Activated T-cell treated with anti-CD3 and anti-CD28 coated beads, Interleukin-2, amount 50 U/mL, for 72 hours (primary cell): ENCODE results near the gene ATP8B3. TPM values are rescaled to one million over a fixed set of nuclear protein-coding genes. Genes with fewer than 3 reads are reported as not detected.

Source experiments
- ATAC-seq, 2 donors: fragments of 150-1000 bp; cut with Tn5 transposase; replicated peaks in 1 of 2; 2 replicates each; pipeline ENCODE4 v1.10.0; 2021; ENCODE audit warnings: moderate library complexity in 2 of 2, mild to moderate bottlenecking in 1 of 2
- DNase-seq, 2 donors: peaks; one replicate each; pipeline ENCODE4 v3.0.0; 2021 to 2022; ENCODE audit warnings: mixed read lengths in 1 of 2
- H3K27ac Mint-ChIP-seq: one replicate; pipeline ENCODE4 v1.8.0; 2022; ENCODE audit warnings: mild to moderate bottlenecking, moderate library complexity, mixed read lengths
- H3K27me3 Mint-ChIP-seq: one replicate; pipeline ENCODE4 v1.8.0; 2022; ENCODE audit warnings: low read depth, mixed read lengths
- H3K36me3 Mint-ChIP-seq, 2 donors: one replicate each; pipeline ENCODE4 v1.8.0; 2022; ENCODE audit warnings: mixed read lengths in 2 of 2, mild to moderate bottlenecking in 1 of 2; ENCODE audit not compliant: insufficient read depth in 2 of 2
- H3K4me1 Mint-ChIP-seq: one replicate; pipeline ENCODE4 v1.8.0; 2022; ENCODE audit warnings: low read depth, mixed read lengths
- H3K4me3 Mint-ChIP-seq, 2 donors: one replicate each; pipeline ENCODE4 v1.8.0; 2022; ENCODE audit warnings: mild to moderate bottlenecking in 2 of 2, mixed read lengths in 2 of 2, moderate library complexity in 2 of 2
- H3K9me3 Mint-ChIP-seq, 2 donors: one replicate each; pipeline ENCODE4 v1.8.0; 2022; ENCODE audit warnings: mixed read lengths in 2 of 2
- total RNA-seq, 2 donors: library from RNA; stranded (reverse); gene quantifications; one replicate each; pipeline ENCODE4 v1.2.3, GENCODE V29; 2022

Gene ATP8B3, protein sequence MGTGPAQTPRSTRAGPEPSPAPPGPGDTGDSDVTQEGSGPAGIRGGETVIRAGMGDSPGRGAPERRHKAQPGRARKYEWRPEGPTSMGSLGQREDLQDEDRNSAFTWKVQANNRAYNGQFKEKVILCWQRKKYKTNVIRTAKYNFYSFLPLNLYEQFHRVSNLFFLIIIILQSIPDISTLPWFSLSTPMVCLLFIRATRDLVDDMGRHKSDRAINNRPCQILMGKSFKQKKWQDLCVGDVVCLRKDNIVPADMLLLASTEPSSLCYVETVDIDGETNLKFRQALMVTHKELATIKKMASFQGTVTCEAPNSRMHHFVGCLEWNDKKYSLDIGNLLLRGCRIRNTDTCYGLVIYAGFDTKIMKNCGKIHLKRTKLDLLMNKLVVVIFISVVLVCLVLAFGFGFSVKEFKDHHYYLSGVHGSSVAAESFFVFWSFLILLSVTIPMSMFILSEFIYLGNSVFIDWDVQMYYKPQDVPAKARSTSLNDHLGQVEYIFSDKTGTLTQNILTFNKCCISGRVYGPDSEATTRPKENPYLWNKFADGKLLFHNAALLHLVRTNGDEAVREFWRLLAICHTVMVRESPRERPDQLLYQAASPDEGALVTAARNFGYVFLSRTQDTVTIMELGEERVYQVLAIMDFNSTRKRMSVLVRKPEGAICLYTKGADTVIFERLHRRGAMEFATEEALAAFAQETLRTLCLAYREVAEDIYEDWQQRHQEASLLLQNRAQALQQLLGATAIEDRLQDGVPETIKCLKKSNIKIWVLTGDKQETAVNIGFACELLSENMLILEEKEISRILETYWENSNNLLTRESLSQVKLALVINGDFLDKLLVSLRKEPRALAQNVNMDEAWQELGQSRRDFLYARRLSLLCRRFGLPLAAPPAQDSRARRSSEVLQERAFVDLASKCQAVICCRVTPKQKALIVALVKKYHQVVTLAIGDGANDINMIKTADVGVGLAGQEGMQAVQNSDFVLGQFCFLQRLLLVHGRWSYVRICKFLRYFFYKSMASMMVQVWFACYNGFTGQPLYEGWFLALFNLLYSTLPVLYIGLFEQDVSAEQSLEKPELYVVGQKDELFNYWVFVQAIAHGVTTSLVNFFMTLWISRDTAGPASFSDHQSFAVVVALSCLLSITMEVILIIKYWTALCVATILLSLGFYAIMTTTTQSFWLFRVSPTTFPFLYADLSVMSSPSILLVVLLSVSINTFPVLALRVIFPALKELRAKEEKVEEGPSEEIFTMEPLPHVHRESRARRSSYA (N-terminal part only)
- 10 to 100 TPM; 12.1 to 12.8 TPM for total RNA-seq

DNA sequence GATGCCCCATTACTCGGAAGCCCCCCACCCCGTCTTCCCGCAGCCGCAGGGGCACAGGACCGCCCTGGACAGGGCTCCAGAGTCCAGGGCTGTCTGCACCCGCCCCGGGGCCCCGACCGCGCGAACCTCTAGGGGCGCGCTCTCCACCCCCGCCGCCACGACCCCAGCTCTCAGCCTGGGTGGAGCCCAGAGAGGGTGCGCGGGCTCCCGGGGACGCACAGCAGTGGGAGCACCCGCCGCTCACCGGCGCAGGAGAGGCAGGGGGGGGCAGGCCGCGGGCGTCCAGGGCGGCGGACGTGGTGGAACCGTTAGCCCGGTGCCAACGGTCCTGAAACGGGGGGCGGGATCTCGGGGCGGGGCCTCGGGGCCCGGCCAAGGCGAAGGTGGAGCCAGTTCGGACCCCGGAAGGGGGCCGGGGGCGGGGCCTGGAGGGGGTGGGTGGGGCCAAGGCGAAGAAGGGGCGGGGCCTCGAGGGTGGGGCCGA is at the start of gene ATP8B3:
Gene ATP8B3, minus strand, starts transcription at position 335 of the 484 bp plus-strand sequence. CDS start 540 bp downstream, outside the sequence.
- Mint-ChIP-seq H3K9me3 (no peaks in the 10 kb centered on the region), H3K4me3 (peak within 1 kb of the TSS; percentile 79 to 95), H3K27me3 (no peaks in the 10 kb centered on the region), H3K27ac (peak within 1 kb of the TSS; percentile 43), H3K36me3 (no peaks in the 10 kb centered on the region), H3K4me1 (peaks cover 17% of the 10 kb centered on the region)
- no peak for DNase-seq
- ATAC-seq, result peak; percentile 24 to 26

DNA sequence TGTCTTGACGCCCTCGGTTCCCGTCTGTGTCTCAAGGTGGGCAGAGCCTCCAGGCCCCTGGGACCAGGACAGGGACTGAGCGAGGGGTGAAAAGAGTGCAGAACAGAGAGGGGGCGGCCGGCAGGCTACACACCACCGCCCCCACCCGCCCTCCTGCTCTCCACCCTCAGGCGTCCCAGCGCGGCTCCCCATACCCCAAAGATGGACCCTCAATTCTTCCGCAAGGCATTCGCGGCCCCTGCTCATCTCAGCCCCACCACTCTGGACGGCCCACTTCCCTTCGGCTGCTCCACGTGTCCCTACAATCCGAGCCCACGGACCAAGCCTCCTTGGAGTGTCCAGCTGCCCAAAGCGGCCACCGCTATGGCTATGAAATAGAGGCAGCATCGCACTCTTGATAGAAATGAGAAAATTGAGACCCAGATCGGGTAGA is 49.5 kb upstream of the ATP8B3 start:
- peak overlapping the region; percentile 95 to 99 for H3K4me3 Mint-ChIP-seq
- peaks cover 0 to 1% of the 10 kb centered on the region in 2 donors for H3K36me3 Mint-ChIP-seq
- no peaks in the 10 kb centered on the region for H3K9me3 Mint-ChIP-seq
- DNase-seq (no peak), ATAC-seq (no peak)
- peak overlapping the region; percentile 34 for H3K27ac Mint-ChIP-seq
- peaks cover 35% of the 10 kb centered on the region for H3K4me1 Mint-ChIP-seq
- H3K27me3 Mint-ChIP-seq, result no peaks in the 10 kb centered on the region

DNA sequence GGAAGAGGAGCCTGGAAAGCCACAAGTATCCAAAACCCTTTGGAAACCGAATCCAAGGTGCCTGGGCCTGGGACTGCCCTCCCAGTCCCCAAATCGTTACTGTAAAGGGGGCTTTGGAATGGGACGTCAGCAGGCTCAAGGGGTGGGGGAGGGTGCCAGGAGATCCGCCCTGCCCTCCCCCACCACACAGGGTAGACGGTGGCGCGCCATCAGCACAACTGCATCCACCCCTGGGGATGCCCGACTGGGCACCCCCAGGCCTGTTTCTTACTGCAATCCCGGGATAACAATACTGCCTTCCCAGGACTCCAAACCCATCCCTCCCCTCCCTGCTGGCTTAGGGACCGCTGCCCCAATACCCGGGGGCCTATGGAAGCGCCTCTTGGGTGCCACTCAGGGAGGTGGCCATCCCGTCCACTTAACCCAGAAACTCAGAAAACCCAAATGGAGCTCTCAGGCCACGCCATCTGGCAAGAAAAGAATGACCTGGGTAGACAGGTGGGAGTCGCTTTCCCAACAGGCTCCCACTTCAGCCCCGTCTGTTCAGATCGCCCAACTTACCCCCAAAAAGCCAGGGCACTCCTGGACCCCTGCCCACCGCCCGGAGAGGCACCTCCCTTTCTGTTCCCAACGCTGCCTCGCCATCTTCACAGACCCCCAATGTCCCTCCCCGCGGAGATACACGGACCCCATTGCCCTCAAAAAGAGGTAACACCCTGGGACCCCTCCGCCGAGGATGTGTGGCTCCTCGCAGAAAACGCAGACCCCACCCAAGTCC is 48.9 kb upstream of the ATP8B3 start:
- Mint-ChIP-seq H3K36me3 (peaks cover 0 to 1% of the 10 kb centered on the region in 2 donors), H3K27ac (no peak overlapping the region), H3K9me3 (no peaks in the 10 kb centered on the region), H3K27me3 (no peaks in the 10 kb centered on the region), H3K4me1 (peaks cover 40% of the 10 kb centered on the region), H3K4me3 (peak overlapping the region; percentile 95 to 99)
- DNase-seq (no peak), ATAC-seq (no peak)

DNA sequence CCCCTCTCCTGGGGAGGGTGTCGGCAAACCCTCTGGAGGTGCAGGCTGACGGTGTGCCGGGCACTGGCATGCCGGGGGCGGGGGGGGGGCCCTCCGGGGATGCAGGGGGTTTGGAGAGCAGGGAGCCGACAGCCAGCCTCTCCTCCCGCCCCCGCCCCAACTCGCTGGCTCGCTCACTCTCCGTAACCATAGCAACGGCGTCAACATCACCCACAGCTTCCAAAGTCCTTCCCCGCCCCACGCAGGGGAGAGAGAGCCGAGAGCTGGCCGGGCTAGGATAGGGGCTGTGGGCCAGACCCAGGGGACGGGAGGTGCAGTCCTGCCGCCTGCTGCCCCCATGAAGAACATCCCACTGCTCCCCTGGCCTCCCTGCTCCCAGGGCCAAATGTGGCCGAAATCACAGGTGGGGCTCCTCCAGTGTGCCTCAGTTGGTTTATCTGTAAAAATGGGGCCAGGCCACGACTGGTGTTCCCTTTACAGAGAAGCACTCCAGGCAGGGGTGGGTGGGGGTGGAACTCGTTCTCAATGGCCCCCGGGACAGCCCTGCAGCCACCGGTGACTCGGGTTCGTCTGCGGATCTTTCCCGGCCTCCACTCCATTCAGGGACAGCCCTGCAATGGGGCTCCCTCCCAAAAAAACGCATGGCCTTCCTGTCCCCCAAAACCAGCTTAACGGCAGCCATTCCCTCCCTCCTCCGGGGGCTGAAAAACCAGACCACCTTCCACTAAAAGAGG is 48.1 kb upstream of the ATP8B3 start:
- Mint-ChIP-seq H3K4me3 (peak overlapping the region; percentile 40 to 99), H3K27ac (no peak overlapping the region), H3K27me3 (no peaks in the 10 kb centered on the region), H3K9me3 (no peaks in the 10 kb centered on the region), H3K4me1 (peaks cover 45% of the 10 kb centered on the region), H3K36me3 (peaks cover 0 to 1% of the 10 kb centered on the region in 2 donors)
- DNase-seq (peak; percentile 52 to 60), ATAC-seq (no peak)

DNA sequence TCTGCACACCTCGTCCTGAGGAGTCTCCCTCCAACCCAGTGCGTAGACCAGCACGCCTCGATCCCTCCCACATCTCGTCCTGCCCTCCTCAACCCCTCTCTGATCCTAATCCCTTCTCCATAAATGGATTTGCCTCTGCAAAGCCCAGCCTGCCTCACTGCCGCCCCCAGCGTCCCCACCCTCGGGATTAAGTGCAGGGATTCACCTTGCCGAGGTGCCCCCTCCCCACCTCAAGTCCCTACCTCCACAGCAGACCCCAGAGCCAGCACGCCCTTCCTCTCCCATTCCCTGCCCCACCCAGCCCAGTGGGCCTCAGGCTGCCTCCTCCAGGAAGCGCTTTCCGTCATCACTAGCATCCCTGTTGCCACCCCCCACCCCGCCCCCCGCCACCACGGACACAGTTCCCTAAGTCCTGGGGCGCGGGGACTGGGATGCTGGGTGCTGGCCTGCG is 47.3 kb upstream of the ATP8B3 start:
- H3K4me1 Mint-ChIP-seq, result peaks cover 54% of the 10 kb centered on the region
- H3K36me3 Mint-ChIP-seq, result peaks cover 0 to 1% of the 10 kb centered on the region in 2 donors
- H3K27me3 Mint-ChIP-seq, result no peaks in the 10 kb centered on the region
- no peaks in the 10 kb centered on the region for H3K9me3 Mint-ChIP-seq
- no peak for DNase-seq
- no peak for ATAC-seq
- peak overlapping the region; percentile 40 to 99 for H3K4me3 Mint-ChIP-seq
- H3K27ac Mint-ChIP-seq, result no peak overlapping the region

DNA sequence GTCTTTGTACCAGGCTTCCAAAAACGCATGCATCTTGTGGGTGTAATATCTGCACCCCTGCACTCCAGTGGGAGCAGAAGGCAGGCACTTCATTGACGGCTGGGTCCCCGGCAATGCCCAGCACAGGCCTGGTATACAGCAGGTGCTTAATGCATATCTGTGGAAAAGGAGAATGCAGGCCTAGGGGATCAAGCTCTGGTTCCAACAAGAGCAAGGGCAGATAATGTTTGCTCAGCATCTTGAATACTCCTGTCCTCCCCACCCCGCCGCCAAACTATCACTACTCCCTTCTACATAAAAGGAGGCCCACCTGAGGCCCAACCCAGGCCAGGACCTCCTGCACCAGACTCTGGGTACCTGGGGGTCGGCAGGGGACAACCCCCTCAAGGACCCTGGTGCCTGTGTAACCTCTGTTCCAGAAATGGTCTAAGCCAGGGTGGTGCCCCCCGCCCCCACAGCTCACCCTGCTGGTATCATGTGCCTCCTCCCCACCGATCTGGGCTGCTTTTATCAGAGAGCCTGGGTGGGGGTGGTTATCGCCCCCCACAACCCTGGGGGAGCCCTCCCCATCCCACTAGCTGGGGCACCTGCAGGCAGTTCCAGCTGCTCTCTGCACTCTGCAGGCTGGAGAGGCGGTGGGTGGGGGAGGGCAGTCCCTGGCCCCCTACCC is 46.5 kb upstream of the ATP8B3 start:
- no peaks in the 10 kb centered on the region for H3K9me3 Mint-ChIP-seq
- ATAC-seq, result no peak
- DNase-seq, result no peak
- peak overlapping the region; percentile 46 for H3K27ac Mint-ChIP-seq
- H3K4me1 Mint-ChIP-seq, result peaks cover 56% of the 10 kb centered on the region
- H3K4me3 Mint-ChIP-seq, result peak overlapping the region; percentile 29 to 56
- H3K27me3 Mint-ChIP-seq, result no peaks in the 10 kb centered on the region
- peaks cover 0 to 1% of the 10 kb centered on the region in 2 donors for H3K36me3 Mint-ChIP-seq

DNA sequence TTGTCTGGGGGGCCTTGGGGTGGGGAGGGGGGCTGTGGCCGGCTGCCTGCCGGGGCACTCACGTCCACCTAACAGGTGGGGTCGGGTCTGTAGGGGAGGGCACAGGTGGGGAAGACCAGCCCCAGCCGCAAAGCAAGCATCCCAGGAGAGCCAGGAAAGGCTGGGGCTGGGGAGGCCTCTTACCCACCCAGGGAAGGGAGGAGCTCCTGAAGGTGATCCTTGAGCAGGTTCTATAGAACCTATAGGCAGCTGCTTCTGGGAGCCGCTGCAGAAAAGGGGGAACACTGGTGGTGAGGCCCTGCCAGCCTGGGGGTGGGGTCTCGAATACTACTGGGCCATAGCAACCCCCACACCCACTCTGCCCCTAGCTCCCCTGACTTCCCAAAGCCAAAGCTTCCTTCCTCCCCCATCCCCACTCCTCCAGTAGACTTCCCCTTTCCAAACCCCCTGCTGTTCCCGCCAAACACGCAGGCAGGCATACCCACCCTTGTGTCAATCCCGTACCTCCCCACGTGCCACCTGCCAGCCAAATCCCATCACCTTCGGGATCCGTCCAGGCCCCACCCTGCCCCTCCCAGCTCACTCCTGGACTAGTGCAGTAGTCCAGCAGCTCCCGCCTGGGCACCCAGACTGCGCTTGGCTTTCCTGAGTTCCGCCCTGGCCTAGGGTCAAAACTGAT is 45.7 kb upstream of the ATP8B3 start:
- ATAC-seq (no peak), DNase-seq (no peak)
- Mint-ChIP-seq H3K4me3 (peak overlapping the region; percentile 29 to 79), H3K36me3 (peaks cover 0 to 1% of the 10 kb centered on the region in 2 donors), H3K27ac (peak overlapping the region; percentile 46), H3K9me3 (no peaks in the 10 kb centered on the region), H3K4me1 (peaks cover 62% of the 10 kb centered on the region), H3K27me3 (no peaks in the 10 kb centered on the region)

DNA sequence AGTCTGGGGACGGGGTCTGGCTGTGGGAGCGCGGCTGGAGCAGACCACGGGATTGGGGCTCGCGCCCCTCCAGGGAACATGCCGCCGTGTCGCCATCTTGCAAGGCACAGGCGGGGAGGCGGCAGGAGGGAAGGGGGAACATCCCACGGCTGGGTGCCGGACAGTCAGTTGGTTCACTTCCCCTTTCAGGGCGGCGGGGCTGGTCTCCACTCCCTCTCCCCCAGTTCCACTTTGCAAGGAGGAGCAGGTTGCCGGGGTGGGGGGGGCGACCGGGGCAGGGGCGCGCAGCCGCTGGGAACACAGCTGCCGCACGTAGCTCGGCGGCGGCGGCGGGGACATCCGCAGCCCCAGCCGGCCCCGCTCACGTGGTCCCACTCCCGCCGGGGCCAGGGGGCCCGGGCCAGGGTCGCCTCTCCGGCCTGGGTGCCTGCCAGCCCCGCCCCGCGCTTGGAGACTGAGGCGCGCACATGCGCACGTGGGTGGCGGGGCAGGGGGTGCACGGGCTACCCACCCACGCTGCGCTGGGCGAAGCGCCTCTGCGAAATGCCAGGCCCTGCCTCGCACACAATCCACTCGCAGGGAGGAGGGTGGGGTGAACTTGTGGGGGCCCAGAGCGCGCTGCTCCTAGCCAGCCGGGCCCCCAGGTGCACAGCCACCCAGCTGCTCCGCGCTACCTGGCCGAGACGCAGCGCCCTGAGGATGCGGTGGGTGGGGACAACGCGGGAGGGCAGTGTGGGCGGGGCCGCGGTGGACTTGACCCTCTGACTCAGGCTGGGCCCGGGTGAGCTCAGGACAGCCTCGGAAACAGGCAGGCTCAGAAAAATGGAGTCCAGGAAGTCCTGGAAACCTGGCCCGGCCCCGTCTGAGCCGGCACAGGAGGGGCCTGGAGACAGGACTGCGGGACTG is 44.9 kb upstream of the ATP8B3 start:
- ATAC-seq (peak; percentile 25 to 41), DNase-seq (peak; percentile 69 to 73)
- Mint-ChIP-seq H3K4me1 (peaks cover 63% of the 10 kb centered on the region), H3K9me3 (no peaks in the 10 kb centered on the region), H3K27ac (no peak overlapping the region), H3K4me3 (peak overlapping the region; percentile 90 to 91), H3K27me3 (no peaks in the 10 kb centered on the region), H3K36me3 (no peaks in the 10 kb centered on the region)

DNA sequence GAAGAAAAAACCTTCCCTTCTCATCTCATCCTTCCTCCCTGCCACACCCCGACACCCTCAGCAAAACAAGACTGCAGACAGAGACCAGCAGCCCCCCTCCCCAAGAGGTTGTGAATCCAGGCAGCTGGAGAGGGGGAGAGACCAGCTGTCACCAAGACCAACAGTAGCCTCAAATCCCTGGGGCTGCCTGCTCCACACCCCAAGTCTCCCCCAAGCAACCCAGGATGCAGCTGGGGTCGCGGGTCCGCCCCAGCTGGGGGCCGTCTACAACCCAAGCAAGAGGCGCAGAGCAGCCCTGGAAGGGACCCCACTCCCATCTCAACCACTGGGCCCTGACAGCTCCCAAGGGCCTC is 44.2 kb upstream of the ATP8B3 start:
- Mint-ChIP-seq H3K4me1 (peaks cover 57% of the 10 kb centered on the region), H3K27me3 (no peaks in the 10 kb centered on the region), H3K4me3 (peak overlapping the region; percentile 90 to 91)

DNA sequence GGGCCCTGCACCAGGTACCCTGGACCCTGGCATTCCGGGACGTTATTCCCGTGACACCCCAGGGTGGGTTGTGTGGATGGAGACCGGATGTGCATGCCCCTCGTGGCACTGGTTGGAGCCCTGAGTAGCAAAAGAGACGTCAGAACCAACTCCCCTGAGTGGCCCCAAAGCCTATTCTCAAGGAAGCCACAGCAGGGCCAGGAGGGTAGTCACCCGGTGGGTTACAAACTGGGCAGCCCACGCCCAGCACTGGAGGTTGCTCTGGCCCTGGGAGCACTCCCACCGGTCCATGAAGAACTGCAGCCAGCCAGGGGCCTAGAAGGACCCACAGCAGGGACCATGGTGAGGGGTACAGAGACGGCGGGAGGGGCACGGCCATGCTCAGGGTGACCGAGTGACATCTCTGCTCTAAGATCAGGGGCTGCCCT is 43.8 kb upstream of the ATP8B3 start:
- Mint-ChIP-seq H3K4me3 (peak overlapping the region; percentile 90 to 91), H3K4me1 (peaks cover 55% of the 10 kb centered on the region)
- peak; percentile 33 to 41 for ATAC-seq

More for the DNA sequence above, 44.2 kb upstream of the ATP8B3 start:
- ATAC-seq (no peak), DNase-seq (no peak)
- H3K27ac Mint-ChIP-seq, result peak overlapping the region; percentile 12
- H3K9me3 Mint-ChIP-seq, result no peaks in the 10 kb centered on the region
- no peaks in the 10 kb centered on the region for H3K36me3 Mint-ChIP-seq

More for the DNA sequence above, 43.8 kb upstream of the ATP8B3 start:
- no peaks in the 10 kb centered on the region for H3K27me3 Mint-ChIP-seq
- H3K36me3 Mint-ChIP-seq, result no peaks in the 10 kb centered on the region
- peak; percentile 53 to 54 for DNase-seq
- peak overlapping the region; percentile 80 for H3K27ac Mint-ChIP-seq
- H3K9me3 Mint-ChIP-seq, result no peaks in the 10 kb centered on the region
